Kidney (tissue), 14 donors: Measurements from ENCODE around the gene HAUS8. TPM values are rescaled to one million over a fixed set of nuclear protein-coding genes. Genes with fewer than 3 reads are reported as not detected.

ENCODE experiments used
- DNase-seq, 5 donors: peaks; one replicate each; pipeline ENCODE4 v3.0.0-alpha.2; 2013 to 2020
- FAIRE-seq: peaks from 2 replicates; lab custom pipeline; 2012; peaks lifted over from hg19 to GRCh38; lab: Jason Lieb, UNC
- H3K27ac ChIP-seq, 2 donors: one replicate each; pipeline ENCODE4 v1.7.0; 2013; ENCODE audit warnings: low read depth in 2 of 2, low read length in 2 of 2, inconsistent platforms in 1 of 2
- H3K27me3 ChIP-seq: one replicate; pipeline ENCODE4 v1.7.1; 2013; ENCODE audit warnings: low read length, inconsistent platforms; ENCODE audit not compliant: control insufficient read depth, insufficient read depth
- H3K36me3 ChIP-seq, 3 donors: one replicate each; pipeline versions ENCODE4 v1.7.0 to v1.7.1; 2013; ENCODE audit warnings: low read length in 3 of 3, control low read depth in 1 of 3, inconsistent platforms in 1 of 3; ENCODE audit not compliant: insufficient read depth in 3 of 3, control insufficient read depth in 2 of 3
- H3K4me1 ChIP-seq, 3 donors: one replicate each; pipeline versions ENCODE4 v1.7.0 to v1.7.1; 2013; ENCODE audit warnings: low read length in 3 of 3, inconsistent platforms in 1 of 3, low read depth in 1 of 3; ENCODE audit not compliant: control insufficient read depth in 2 of 3, insufficient read depth in 2 of 3
- H3K4me3 ChIP-seq, 3 donors: one replicate each; pipeline versions ENCODE4 v1.7.0 to v1.8.1; 2013; ENCODE audit warnings: low read length in 3 of 3, control low read depth in 1 of 3, inconsistent platforms in 1 of 3
- H3K9ac ChIP-seq, 3 donors: one replicate each; pipeline versions ENCODE4 v1.7.0 to v1.7.1; 2013; ENCODE audit warnings: low read length in 3 of 3, control low read depth in 1 of 3, inconsistent platforms in 1 of 3
- H3K9me3 ChIP-seq, 3 donors: one replicate each; pipeline versions ENCODE4 v1.7.0 to v1.7.1; 2013; ENCODE audit warnings: low read length in 3 of 3, control low read depth in 1 of 3, inconsistent platforms in 1 of 3; ENCODE audit not compliant: control insufficient read depth in 2 of 3, insufficient read depth in 1 of 3
- intact Hi-C: fragments of 100-400 bp; cut with DNase I; formaldehyde crosslinking; loops from one replicate; pipeline ENCODE4 v1.11.1; 2022
- polyA plus RNA-seq: library from polyadenylated mRNA; stranded (reverse); fragments of 350-450 nt; fragmentation: Illumina TruSeq; extraction: RNeasy Lipid Tissue Mini Kit (QIAGEN cat#74804); gene quantifications from one replicate; pipeline ENCODE4 v1.2.3, GENCODE V29; 2014; ENCODE audit warnings: low read depth, low replicate concordance; ENCODE audit not compliant: insufficient read depth
- total RNA-seq: library from RNA; stranded (reverse); fragmentation: NEBNext Ultra II Directional; extraction: Animal tissue kit (Norgen Biotek cat#: 25700); gene quantifications from one replicate; pipeline ENCODE4 v1.2.1, GENCODE V29; 2021
- TF ChIP-seq, protein P1 (sequence below): IDR thresholded peaks from 3 replicates; pipeline ENCODE4 v1.5.1; 2012; ENCODE audit warnings: mild to moderate bottlenecking, moderate library complexity, borderline replicate concordance; ENCODE audit not compliant: insufficient read depth; ENCODE audit errors: extremely low read depth
- donor health status: control.
- donor health status: control.
- donor health status: control.
- donor health status: control.
- donor health status: control.
- donor health status: DM: yes; HTN: yes; CAD: no.
- donor health status: Normal renal cell carcinoma (clear cell type).

HAUS8 gene
- total and polyA plus RNA-seq, 2 donors from 2014 or later = 5.2 to 6.9 TPM

DNA sequence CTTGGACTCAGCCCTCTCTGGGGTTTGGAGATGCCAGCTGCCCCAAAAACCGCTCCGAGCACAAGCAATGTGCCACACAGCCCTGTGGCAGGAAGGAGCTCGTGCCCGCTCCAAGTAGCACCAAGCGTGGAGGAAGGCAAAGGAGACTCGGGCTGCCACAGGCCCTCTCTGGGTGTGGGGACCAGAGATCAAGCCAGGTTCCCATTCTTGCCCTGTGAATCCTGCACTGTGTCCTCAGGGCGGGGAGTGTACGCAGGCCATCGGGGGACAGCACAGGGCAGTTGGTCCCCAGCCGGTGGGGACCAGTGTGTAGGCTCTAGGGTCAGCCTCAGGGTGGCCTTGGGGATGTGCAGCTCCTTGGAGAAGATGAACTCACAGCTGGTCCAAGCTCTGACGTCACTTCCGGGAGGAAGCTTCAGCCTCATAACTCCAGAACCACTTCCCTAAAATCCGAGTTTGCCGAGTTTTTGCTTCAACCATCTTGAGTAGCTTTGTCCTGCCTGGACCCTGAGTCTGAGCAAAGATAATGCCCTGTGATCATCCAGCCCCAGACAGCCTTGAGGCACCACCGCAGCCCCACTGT lies 39.3 kb downstream of the HAUS8 start:
- DNase-seq (no peak), FAIRE-seq (no peak)
- Histone ChIP-seq H3K27ac (no peak overlapping the region), H3K36me3 (no peaks in the 10 kb centered on the region), H3K9me3 (no peaks in the 10 kb centered on the region), H3K4me1 (no peaks in the 10 kb centered on the region), H3K27me3 (no peaks in the 10 kb centered on the region), H3K4me3 (no peak overlapping the region), H3K9ac (no peak overlapping the region)
- intact Hi-C loops = no loop called here
- TF ChIP-seq, protein P1, sequence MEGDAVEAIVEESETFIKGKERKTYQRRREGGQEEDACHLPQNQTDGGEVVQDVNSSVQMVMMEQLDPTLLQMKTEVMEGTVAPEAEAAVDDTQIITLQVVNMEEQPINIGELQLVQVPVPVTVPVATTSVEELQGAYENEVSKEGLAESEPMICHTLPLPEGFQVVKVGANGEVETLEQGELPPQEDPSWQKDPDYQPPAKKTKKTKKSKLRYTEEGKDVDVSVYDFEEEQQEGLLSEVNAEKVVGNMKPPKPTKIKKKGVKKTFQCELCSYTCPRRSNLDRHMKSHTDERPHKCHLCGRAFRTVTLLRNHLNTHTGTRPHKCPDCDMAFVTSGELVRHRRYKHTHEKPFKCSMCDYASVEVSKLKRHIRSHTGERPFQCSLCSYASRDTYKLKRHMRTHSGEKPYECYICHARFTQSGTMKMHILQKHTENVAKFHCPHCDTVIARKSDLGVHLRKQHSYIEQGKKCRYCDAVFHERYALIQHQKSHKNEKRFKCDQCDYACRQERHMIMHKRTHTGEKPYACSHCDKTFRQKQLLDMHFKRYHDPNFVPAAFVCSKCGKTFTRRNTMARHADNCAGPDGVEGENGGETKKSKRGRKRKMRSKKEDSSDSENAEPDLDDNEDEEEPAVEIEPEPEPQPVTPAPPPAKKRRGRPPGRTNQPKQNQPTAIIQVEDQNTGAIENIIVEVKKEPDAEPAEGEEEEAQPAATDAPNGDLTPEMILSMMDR = no peak

DNA sequence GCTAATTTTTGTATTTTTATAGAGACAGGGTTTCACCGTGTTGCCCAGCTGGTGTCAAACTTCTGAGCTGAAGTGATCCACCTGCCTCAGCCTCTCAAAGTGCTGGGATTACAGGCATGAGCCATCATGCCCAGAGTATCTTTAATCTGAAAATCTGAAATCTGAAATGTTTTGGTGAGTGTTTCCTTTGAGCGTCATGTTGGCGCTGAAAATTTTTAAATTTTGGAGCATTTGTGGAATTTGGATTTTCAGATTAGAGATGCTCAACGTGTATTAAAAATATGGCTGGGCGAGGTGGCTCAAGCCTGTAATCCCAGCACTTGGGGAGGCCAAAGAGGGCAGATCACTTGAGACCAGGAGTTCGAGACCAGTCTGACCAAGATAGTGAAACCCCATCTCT lies 43.5 kb downstream of the HAUS8 start:
- TF ChIP-seq, protein P1 = no peak
- Histone ChIP-seq H3K27ac (no peak overlapping the region), H3K27me3 (no peaks in the 10 kb centered on the region), H3K36me3 (no peaks in the 10 kb centered on the region), H3K9ac (no peak overlapping the region), H3K9me3 (no peaks in the 10 kb centered on the region), H3K4me1 (no peaks in the 10 kb centered on the region), H3K4me3 (no peak overlapping the region)
- FAIRE-seq (no peak), DNase-seq (no peak)
- intact Hi-C loops = no loop called here

DNA sequence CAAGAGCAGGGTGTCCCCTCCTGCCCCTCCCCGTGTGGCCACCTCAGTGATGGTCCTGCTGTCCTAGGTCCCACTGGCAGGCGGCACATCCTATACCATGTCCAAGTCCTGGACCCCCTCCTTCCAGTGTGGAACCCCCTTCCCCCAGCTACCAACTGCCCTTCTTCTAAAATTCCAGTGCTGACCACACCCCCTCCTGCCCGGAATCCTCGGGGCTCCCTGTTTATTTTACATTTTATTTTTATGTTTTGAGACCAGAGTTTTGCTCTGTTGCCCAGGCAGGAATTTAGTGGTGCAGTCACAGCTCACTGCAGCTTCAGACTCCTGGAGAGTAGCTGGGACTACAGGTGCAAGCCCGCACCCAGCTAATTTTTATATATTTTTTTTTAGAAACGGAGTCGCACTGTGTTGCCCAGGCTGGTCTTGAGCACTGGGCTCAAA lies 47.7 kb downstream of the HAUS8 start:
- Histone ChIP-seq H3K27me3 (no peaks in the 10 kb centered on the region), H3K36me3 (no peaks in the 10 kb centered on the region), H3K4me3 (no peak overlapping the region), H3K27ac (no peak overlapping the region), H3K9me3 (peaks cover 2 to 14% (median 9%) of the 10 kb centered on the region in 3 donors), H3K4me1 (no peaks in the 10 kb centered on the region), H3K9ac (no peak overlapping the region)
- FAIRE-seq (no peak), DNase-seq (peak in 3 of 5 donors; percentile 63 to 73 (median 69))
- intact Hi-C loops = no loop called here
- TF ChIP-seq, protein P1 = no peak
